GM19324 (cell line): ENCODE data around the gene CSDE1.
A peak's percentile ranks its signal among the peaks of the same experiment; 100 is the strongest.

Experiments used
- ATAC-seq: cut with Tn5 transposase; IDR thresholded peaks from one replicate; pipeline ENCODE4 v1.9.1; 2021; ENCODE audit warnings: mild to moderate bottlenecking, moderate library complexity; ENCODE audit not compliant: unreplicated experiment, low FRiP score

Gene CSDE1

GRCh38 chr1:114707604-114708003 is 50.2 kb downstream of the CSDE1 start:
- no peak for ATAC-seq

DNA sequence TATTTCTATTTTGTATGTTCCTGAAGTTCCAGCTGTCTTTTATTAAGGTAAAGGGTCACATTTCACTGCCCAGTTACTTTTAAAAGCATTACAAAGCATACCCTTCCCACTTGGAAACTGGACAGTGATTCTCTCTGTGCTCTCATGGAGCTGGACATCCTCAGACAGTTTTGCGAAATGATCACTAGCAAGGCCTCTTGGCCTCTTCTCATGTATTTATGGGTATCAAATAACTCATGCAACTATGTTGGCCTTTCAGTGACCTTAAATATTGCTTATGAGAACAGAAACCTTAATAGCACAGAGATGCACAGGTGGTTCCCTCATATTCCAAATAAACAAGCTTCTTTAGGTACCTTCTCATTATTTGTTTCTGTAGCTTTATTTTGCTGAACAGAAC is 54.5 kb downstream of the CSDE1 start:
- no peak for ATAC-seq

DNA sequence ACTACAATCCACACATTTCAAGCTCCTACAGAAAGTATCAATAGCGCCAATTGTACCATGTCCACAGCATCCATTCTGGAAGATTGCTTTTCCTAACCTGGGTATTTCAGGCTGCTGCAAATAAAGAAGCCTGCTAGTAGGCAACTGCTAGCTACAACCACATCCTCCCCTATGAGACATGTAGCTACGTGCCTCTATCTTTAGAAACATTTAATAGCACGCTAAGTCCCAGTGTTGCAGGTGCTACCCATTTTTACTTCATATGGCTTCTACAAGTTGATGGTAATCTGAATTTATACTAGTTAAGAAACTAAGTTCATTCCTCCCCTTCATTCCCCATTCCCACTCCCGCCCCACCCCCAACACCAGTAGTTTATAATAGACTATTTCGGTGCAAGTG is 55.0 kb downstream of the CSDE1 start:
- no peak for ATAC-seq

- ATAC-seq = no peak
These were observed 55.9 kb downstream of the CSDE1 start for GRCh38 chr1:114701931-114702330.

DNA sequence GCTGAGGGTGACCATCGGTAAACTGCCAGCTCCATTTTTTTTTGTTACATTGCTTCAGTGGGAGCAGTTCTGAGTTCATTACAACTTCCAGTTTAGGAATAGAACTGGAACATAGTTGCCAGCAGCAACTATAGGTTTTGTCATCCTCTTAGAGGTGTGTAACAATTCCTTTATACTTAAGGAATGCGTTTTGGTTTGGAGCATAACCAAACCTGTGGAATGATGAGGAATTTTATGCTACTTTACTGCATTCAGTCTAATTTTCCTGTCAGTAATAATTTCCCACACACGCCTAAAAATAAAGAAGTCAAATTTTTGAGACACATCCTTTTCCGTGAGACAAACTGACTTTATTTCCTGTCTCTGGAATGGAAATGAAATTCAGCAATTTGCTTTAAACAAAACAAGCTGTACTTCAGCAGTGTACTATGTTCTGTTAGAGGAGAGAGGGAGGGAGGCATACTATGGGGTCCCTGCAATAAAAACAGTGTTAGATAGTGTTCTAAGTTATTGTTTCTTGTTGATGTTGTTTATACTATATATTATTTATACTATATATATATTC is 57.7 kb downstream of the CSDE1 start:
- ATAC-seq = no peak

- ATAC-seq = no peak
These were observed 61.0 kb downstream of the CSDE1 start for GRCh38 chr1:114696810-114697209.

- no peak for ATAC-seq
These were observed 62.2 kb downstream of the CSDE1 start, which contains the start of gene AMPD1 for GRCh38 chr1:114695430-114696058. AMPD1 (minus strand) TSS chr1:114695546; CDS start chr1:114695471, 75 bp downstream.

DNA sequence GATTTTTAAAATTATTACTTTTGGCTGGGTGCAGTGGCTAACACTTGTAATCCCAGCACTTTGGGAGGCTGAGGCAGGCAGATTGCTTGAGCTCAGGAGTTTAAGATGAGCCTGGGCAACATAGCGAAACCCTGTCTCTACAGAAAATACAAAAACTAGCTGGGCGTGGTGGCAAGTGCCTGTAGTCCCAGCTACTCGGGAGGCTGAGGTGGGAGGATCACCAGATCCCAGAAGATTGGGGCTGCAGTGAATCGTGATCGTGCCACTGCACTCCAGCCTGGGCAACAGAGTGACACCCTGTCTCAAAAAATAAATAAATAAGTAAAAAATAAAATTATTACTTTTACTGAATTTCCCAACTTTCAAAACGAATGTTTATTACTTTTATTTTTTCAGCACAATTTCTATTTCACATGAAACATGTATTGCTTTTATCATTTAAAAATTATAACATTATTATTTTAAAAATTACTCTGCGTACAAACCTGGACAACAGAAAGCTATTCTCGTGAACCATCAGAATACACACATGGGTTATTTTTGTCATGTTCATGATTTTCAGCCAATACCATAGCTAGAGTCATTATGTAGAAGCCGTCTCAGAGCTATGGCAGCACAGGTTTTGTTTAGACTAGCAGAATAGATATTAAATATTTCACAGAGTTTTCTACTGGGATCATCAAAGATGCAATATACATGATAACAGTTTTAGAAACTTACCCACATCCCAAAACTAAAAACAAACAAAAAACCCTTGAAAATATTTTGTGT is 63.1 kb downstream of the CSDE1 start:
- ATAC-seq = no peak

GRCh38 chr1:114692947-114693346 is 64.8 kb downstream of the CSDE1 start:
- no peak for ATAC-seq

GRCh38 chr1:114691061-114691460 is 66.7 kb downstream of the CSDE1 start:
- no peak for ATAC-seq

- ATAC-seq = no peak
These were observed 67.6 kb downstream of the CSDE1 start for GRCh38 chr1:114690148-114690547.

DNA sequence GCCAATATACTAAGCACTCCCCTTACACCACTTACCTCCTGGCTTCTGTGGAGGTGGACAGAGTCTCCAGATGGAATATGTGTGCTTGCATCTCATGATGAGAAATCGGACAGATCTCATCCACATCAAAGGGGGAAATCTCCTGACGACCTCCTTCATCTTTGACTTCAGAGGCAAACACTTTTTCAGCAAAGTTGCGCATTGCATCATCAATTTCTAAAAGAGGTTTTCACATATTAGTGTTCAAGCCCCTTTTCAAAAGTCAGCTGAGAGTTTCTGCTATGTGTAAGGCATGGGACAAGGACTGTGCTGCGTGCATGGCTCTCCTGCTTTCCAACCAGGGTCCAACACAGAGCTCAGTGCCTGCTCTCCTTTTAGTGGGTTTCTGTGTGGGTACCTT is 69.3 kb downstream of the CSDE1 start:
- no peak for ATAC-seq

- ATAC-seq = no peak
These were observed 71.9 kb downstream of the CSDE1 start for GRCh38 chr1:114685851-114686250.

DNA sequence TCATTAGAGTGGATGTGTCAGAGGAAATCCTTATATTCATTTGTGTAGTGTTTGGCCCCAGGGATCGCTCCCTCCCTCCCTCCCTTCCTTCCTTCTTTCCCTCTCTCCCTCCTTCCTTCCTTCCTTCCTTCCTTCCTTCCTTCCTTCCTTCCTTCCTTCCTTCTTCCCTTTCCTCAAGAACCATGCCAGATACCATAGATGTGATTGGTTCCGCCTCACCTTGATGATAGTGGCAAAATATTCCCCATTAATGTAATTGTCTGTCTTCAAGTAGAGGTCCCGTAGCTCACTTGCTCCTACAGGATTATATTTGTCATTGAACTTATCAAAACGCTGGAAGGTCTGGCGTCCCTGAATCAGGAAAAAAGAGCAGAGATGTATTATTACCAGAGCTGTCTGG is 80.1 kb downstream of the CSDE1 start:
- no peak for ATAC-seq

DNA sequence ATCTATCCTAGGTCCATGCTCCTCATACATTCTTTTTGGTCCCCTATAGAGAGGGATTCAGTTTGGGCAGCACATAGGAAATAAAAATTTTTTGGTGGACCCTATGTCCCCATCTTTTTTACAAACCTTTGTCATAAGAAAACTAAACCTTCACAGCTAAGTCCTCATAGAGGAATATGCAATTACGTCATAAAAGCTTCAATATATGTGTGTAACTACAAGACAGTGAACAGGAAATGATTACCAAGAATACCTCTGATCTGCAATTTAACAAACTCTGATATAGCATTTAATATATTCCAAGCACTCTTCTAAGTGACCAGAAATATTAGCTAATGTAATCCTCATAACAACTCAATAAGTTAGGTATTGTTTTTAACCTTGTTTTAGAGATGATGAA is 81.7 kb downstream of the CSDE1 start:
- ATAC-seq = no peak

DNA sequence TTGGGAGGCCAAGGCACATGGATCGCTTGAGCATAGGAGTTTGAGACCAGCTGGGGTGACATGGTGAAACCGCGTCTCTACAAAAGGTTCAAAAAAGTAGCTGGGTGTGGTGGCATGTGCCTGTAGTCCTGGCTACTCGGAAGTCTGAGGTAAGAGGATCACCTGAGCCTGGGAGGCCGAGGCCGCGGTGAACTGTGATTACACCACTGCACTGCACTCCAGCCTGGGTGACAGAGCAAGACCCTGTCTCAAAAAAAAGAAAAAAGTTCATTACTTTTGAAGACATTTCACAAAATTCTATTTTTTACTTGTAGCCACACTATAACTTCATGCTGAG is 85.9 kb downstream of the CSDE1 start:
- ATAC-seq = no peak

- no peak for ATAC-seq
These were observed 86.5 kb downstream of the CSDE1 start for GRCh38 chr1:114671011-114671938.

DNA sequence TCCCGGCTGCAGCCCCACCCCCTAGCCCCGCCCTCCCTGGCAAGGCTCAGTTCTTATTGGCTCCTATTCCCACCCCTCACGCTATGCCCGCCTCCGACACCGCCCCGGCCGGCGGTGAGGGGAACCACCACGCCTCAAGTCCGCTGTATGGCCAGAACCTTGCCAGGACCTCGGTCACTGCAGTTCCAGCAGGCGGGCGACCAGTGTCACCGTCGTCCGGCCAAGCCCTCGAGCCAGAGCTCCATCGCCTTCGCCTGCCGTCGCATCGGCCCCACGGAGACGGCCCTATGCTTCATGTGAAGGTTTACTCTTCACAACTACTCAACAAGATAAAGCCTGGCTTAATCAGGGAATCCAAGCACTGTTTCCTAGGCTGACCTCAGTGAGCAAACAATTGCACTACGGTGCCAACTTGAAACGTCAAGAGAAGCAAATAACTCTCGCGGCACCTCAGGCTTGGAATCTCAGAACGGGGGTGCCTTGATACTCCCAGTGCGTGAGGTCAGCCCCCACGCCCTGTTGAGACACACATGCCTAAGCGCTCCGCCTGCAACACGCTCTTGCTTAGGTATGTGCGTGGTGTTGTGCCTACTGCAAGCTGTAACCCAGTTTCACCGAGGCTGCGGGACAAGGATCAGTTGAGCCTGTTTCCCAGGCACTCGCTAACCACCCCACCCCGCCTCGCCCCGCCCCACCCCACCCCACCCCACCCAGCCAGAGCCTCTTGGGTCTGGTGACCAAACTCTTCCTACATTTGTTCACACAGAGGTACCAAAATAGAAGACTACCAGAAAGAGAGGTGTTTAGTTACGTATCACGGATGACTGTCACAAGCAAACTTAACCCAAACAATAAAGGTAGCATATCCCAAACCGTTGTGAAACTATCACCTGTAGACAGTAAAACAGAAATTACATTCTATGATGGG is 87.4 kb downstream of the CSDE1 start:
- peak; percentile 99 for ATAC-seq

- ATAC-seq = peak; percentile 54
These were observed 88.2 kb downstream of the CSDE1 start, which contains the start of gene DENND2C for GRCh38 chr1:114669562-114670082. DENND2C (minus strand) TSS chr1:114670049; CDS start chr1:114625984, 44,065 bp downstream.
